Astrocyte of the cerebellum (primary cell): ENCODE measurements around the gene TMEM11.

Experiments used
- DNase-seq: peaks from one replicate; pipeline ENCODE4 v3.0.0-alpha.2; 2011; ENCODE audit warnings: low read depth
- H3K4me3 ChIP-seq: 2 replicates; pipeline ENCODE4 v1.5.1; 2011; ENCODE audit warnings: mild to moderate bottlenecking, low read depth, low read length, moderate library complexity
- in situ Hi-C: cut with HindIII; loops from 2 replicates; pipeline ENCODE4 v1.10.0; 2017; ENCODE audit warnings: low sequenced_read_pairs
- TF ChIP-seq, protein P1 (sequence below): IDR thresholded peaks from 2 replicates; pipeline ENCODE4 v1.5.1; 2012; ENCODE audit warnings: low read length, low read depth, moderate library complexity, mild to moderate bottlenecking; ENCODE audit errors: missing control alignments

The TMEM11 gene

DNA sequence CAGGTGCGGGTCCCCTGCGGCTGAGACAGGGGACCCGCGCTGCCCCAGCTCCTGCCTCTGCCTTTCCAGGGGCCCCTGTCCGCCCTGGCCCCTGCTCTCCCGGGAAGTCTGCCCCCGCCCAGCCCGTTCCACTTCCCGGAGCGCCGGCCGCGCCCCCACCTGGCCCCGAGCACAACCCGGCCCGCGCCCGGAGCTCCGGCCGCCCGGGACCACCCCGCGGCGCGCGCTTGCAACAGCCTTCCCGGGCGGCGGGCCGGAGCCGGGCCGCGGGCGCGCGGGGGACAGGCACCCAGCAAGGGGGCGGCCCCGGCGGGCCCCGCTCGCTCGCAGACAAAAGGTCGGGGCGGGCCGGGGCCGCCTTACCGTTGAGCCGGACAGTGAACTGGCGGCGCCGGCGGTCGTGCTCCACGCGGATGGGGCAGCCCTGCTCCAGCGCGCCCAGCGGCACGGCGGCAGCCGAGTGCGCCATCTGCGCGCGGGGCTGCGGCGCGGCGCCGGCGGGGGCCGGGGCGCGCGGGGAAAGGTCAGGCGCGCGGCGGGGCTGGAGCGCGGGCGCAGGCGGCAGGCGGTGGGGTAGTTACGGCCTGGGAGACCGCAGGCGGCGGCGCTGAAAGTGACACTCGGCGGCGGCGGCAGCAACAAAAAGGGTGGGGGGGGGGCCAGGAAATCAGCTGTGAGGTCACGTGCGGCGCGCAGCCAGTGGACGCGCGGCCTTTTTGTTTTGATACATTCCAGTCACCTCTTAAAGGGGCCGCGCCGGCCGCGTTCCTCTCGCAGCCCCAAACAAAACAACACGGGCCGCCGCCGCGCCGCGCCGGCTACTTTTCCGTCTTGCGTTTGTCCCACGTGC is 39.1 kb upstream of the TMEM11 start, which contains the start of gene NATD1:
TSS of gene NATD1 (minus strand) at position 615 of the 850 bp plus-strand sequence. CDS start at position 469, 146 bp downstream.
- peak; percentile 47 for DNase-seq
- in situ Hi-C loops: no loop called here
- TF ChIP-seq, protein P1, sequence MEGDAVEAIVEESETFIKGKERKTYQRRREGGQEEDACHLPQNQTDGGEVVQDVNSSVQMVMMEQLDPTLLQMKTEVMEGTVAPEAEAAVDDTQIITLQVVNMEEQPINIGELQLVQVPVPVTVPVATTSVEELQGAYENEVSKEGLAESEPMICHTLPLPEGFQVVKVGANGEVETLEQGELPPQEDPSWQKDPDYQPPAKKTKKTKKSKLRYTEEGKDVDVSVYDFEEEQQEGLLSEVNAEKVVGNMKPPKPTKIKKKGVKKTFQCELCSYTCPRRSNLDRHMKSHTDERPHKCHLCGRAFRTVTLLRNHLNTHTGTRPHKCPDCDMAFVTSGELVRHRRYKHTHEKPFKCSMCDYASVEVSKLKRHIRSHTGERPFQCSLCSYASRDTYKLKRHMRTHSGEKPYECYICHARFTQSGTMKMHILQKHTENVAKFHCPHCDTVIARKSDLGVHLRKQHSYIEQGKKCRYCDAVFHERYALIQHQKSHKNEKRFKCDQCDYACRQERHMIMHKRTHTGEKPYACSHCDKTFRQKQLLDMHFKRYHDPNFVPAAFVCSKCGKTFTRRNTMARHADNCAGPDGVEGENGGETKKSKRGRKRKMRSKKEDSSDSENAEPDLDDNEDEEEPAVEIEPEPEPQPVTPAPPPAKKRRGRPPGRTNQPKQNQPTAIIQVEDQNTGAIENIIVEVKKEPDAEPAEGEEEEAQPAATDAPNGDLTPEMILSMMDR: no peak
- peak within 1 kb of the TSS; percentile 61 for H3K4me3 ChIP-seq

DNA sequence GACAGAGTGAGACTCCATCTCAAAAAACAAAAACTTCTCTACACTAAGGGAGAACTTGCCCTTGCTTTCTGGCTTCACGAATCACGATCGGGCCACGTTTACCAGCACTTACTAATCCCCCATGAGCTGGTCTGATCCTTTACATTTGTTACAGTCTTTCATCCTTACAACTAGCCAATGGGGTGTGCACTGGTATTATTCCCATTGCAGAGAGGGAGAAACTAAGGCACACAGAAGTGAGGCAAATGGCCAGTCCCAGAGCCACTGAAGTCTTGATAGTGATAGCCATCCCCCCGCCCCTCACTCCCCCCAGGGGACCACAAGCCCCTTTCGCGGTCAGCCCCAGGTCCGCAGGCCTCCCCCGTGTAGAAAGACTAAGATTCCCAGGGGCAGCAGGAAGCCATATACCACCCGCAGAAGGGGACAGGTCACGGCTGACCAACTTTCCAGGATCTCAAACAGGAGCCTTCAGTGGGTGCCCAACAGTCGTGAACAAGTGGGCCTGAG is 38.4 kb upstream of the TMEM11 start:
- no peak for DNase-seq
- H3K4me3 ChIP-seq: peak overlapping the region; percentile 61
- in situ Hi-C loops: no loop called here
- TF ChIP-seq, protein P1: no peak

DNA sequence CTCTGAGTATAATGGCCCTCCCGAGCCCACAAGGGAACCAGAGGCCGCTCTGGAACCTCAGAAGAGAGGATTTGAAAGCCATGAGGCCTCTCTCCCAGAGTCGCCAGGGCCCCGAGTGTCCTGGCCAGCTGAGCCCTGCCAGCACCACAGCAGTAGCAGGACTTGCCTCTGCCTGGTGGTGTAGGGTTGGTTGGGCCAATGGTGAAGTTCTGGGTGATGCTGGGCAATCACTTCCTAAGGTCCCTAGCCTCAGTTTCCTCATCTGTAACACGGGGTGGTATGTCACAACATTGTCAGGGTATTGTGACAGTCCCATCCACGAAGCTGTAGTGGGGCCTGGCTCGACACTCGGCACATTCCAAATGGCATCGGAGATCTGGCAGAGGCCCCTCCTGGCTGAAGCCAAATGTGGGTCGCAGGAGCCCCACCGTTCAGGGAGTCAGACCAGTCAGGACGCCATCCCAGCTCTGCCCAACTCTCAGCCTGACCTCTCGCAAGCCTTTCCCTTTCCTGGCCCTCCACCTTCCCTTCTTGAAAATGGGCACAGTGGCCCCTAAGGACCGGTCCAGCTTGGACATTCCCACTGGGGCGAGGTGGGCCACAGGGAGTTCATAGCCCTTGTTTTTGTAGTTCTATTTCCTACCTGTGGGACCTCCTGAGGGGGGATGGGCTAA is 37.5 kb upstream of the TMEM11 start:
- DNase-seq: no peak
- in situ Hi-C loops: no loop called here
- TF ChIP-seq, protein P1: no peak
- no peak overlapping the region for H3K4me3 ChIP-seq

DNA sequence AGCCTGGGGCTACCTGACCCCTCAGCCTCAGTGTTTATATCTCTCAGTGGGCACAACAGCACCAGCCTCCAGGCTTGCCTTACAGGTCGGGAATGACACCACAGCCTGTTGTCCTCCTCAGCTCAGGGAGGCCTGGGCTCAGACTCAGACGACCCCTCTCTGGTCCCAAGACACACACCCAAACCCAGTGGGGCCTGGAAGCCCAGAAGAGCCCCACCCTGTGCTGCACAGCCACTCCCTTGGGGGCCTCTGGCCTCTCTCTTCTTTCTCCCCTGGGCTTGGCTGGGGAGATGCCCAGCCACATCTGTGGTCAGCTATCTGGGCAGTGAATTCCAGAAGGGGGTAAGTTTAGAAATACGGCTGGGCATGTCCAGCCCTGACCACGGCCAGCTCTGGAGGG is 36.9 kb upstream of the TMEM11 start:
- DNase-seq: no peak
- no peak overlapping the region for H3K4me3 ChIP-seq
- TF ChIP-seq, protein P1: no peak
- in situ Hi-C loops: no loop called here

DNA sequence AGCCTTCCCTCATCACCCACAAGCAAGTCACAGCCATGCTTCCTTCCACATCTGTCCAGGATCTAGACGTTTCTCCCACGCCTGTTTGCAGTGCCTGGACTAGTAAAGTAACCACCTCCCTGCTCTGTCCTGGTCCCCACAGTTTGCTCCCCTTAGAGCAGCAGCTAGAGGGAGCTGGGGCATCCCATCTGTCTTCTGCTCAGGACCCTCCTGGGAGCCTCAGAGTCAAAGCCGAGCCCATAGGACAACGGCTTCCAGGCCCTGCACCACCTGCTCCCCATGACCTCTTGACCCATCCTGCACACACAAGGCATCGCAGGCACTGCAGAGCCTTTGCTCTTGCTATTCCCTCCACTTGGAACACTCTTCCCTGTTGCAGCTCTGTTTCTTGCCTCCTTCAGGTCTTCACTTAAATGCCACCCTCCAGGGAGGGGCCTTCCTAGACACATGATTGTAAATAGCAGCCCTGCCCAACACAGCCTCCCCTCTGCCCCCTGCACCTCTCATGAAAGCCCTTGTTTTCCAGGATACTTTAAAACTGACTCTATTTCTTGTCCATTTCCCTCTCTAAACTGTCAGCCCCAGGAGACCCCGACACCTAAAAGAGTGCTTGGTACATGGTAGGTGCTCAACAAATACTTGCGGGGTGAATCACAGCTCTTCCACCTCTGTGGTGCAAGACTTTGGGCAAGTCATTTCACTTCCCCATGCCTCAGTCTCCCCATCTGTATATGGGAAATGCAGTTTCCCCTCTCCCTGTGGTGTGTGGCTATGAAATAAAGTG is 36.2 kb upstream of the TMEM11 start:
- TF ChIP-seq, protein P1: no peak
- in situ Hi-C loops: loop anchor here (5.0 kb wide), 1 partner anchor 118 kb away; no protein-coding TSS in a partner anchor
- DNase-seq: no peak
- H3K4me3 ChIP-seq: no peak overlapping the region
